ENCODE measurements around the gene NMNAT2. TPM values are rescaled to one million over a fixed set of nuclear protein-coding genes. Genes with fewer than 3 reads are reported as not detected.

Gene NMNAT2
- total RNA-seq (2021) (0.13 and 0.17 TPM in 2 replicates), Bru-seq, nascent RNA (percentile 8 among the genes with signal in this experiment), BruChase-seq, experiment 1, labeled RNA remaining after a 2-hour chase (percentile 9 among the genes with signal in this experiment), BruChase-seq, experiment 2, labeled RNA remaining after a 6-hour chase (percentile 11 among the genes with signal in this experiment)
- long read RNA-seq: 0 reads

DNA sequence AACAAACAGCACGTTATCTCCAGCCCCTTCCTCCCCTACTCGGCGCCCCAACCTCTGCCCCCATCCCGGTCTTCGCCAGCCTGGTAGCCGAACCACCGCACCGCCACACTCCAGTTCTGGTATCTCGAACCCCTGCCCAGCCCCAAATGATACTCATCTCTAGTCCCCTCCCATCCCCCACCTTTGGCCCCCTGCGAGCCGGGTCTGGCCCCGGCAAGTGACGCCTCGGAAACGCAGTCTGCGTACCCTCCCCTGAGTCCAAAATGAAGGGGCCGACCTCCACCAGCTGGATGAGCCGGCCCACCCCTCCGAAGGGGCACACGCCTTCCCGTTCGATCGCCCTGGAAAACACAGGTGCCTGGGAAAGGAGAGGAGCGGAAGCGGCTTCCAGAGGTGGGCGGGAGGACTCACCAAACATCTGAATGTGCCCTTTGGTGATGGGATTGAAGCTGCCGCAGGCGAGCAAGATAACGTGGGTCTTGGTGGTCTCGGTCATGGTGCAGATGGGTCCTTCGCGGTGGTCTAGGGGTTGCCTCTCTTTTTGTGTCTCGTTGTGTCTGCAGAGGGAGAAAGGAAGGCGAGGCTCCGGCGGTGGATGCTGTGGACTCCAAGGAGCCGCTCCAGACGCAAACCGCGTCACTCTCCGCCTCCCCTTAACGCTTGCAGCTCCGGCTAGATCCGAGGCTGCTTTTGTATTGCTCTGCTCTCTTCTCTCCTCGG, at the start of gene NMNAT2:
TSS of gene NMNAT2 (minus strand) at position 609 of the 720 bp plus-strand sequence. CDS start at position 496, 113 bp downstream.
- peak; percentile 46 for DNase-seq (ENCODE audit: low spot score)
- Histone ChIP-seq H3K4me1 (ENCODE audit: insufficient read depth, low read length, poor library complexity, severe bottlenecking) (peaks cover 11% of the 10 kb centered on the region), H3K4me3 (ENCODE audit: low read depth, low read length, poor library complexity, severe bottlenecking) (peak within 1 kb of the TSS; percentile 32), H3K9me3 (ENCODE audit: low read depth, low read length, poor library complexity, severe bottlenecking) (no peaks in the 10 kb centered on the region), H3K27ac (ENCODE audit: low read depth, low read length, poor library complexity, severe bottlenecking) (no peak within 1 kb of the TSS), H3K27me3 (replicated peaks; ENCODE audit: insufficient read depth, low read depth, low read length, poor library complexity) (peaks cover 93% of the 10 kb centered on the region), H3K36me3 (ENCODE audit: insufficient read depth, low read length, poor library complexity, severe bottlenecking) (no peaks in the 10 kb centered on the region)
- BruUV-seq (replicated peaks): no TSS peak
- ChIA-PET CTCF (no interaction called here), POLR2A (ENCODE audit: low non-redundant PET) (no interaction called here)
- intact Hi-C loops (cut with micrococcal nuclease; ENCODE audit: unreplicated experiment): no loop called here
- TF ChIP-seq EZH2 (IDR thresholded peaks at IDR 0.05; ENCODE audit: borderline replicate concordance, low read depth, low read length, poor library complexity, severe bottlenecking): peak; percentile 30
- TF ChIP-seq, protein P1, sequence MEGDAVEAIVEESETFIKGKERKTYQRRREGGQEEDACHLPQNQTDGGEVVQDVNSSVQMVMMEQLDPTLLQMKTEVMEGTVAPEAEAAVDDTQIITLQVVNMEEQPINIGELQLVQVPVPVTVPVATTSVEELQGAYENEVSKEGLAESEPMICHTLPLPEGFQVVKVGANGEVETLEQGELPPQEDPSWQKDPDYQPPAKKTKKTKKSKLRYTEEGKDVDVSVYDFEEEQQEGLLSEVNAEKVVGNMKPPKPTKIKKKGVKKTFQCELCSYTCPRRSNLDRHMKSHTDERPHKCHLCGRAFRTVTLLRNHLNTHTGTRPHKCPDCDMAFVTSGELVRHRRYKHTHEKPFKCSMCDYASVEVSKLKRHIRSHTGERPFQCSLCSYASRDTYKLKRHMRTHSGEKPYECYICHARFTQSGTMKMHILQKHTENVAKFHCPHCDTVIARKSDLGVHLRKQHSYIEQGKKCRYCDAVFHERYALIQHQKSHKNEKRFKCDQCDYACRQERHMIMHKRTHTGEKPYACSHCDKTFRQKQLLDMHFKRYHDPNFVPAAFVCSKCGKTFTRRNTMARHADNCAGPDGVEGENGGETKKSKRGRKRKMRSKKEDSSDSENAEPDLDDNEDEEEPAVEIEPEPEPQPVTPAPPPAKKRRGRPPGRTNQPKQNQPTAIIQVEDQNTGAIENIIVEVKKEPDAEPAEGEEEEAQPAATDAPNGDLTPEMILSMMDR (conservative IDR thresholded peaks at IDR 0.05; ENCODE audit: low read depth, low read length): no peak

DNA sequence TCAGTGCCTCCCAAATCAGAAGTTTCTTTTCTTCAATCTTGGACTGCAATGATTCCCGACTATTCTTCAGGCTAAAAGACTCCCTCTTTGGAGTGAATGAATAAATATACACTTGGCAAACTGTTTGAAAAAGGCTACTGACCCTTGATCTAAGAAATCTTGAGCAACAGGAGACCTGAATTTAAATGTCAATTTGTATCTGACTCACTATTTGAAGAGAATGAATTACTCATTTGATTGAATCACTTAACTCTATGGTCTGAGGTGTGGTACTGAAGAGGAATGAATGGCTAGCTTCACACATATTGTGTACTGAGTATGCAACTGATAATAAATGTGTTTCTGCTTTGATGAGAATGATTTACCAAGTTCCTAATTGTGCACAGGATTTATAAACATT, 49.5 kb upstream of the NMNAT2 start:
- H3K27me3 ChIP-seq (replicated peaks; ENCODE audit: insufficient read depth, low read depth, low read length, poor library complexity): no peaks in the 10 kb centered on the region
- no peak overlapping the region for H3K27ac ChIP-seq (ENCODE audit: low read depth, low read length, poor library complexity, severe bottlenecking)
- no peaks in the 10 kb centered on the region for H3K36me3 ChIP-seq (ENCODE audit: insufficient read depth, low read length, poor library complexity, severe bottlenecking)
- no peak for DNase-seq (ENCODE audit: low spot score)
- no TSS peak for BruUV-seq (replicated peaks)
- H3K4me3 ChIP-seq (ENCODE audit: low read depth, low read length, poor library complexity, severe bottlenecking): no peak overlapping the region
- TF ChIP-seq, protein P1 (conservative IDR thresholded peaks at IDR 0.05; ENCODE audit: low read depth, low read length): no peak
- TF ChIP-seq EZH2 (IDR thresholded peaks at IDR 0.05; ENCODE audit: borderline replicate concordance, low read depth, low read length, poor library complexity, severe bottlenecking): no peak
- H3K4me1 ChIP-seq (ENCODE audit: insufficient read depth, low read length, poor library complexity, severe bottlenecking): peaks cover 5% of the 10 kb centered on the region
- POLR2A ChIA-PET (ENCODE audit: low non-redundant PET): no interaction called here
- CTCF ChIA-PET: no interaction called here
- no peaks in the 10 kb centered on the region for H3K9me3 ChIP-seq (ENCODE audit: low read depth, low read length, poor library complexity, severe bottlenecking)
- intact Hi-C loops (cut with micrococcal nuclease; ENCODE audit: unreplicated experiment): no loop called here

DNA sequence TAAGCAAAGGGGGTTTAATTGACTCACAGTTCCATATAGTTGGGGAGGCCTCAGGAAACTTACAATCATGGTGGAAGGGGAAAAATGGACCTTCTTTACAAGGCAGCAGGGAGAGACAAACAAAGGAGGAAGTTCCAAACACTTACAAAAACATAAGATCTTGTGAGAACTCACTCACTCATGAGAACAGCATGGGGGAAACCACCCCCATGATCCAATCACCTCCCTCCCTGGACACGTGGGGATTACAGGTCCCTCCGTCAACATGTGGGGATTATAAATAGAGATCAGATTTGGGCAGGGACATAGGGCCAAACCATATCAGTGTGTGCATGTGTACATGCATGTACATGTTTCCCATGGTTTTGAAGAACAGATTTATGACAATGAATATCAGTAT, 48.6 kb upstream of the NMNAT2 start:
- Histone ChIP-seq H3K36me3 (ENCODE audit: insufficient read depth, low read length, poor library complexity, severe bottlenecking) (no peaks in the 10 kb centered on the region), H3K9me3 (ENCODE audit: low read depth, low read length, poor library complexity, severe bottlenecking) (no peaks in the 10 kb centered on the region), H3K27ac (ENCODE audit: low read depth, low read length, poor library complexity, severe bottlenecking) (no peak overlapping the region), H3K4me3 (ENCODE audit: low read depth, low read length, poor library complexity, severe bottlenecking) (no peak overlapping the region), H3K27me3 (replicated peaks; ENCODE audit: insufficient read depth, low read depth, low read length, poor library complexity) (no peaks in the 10 kb centered on the region), H3K4me1 (ENCODE audit: insufficient read depth, low read length, poor library complexity, severe bottlenecking) (peaks cover 5% of the 10 kb centered on the region)
- no TSS peak for BruUV-seq (replicated peaks)
- CTCF ChIA-PET: no interaction called here
- intact Hi-C loops (cut with micrococcal nuclease; ENCODE audit: unreplicated experiment): no loop called here
- no peak for DNase-seq (ENCODE audit: low spot score)
- POLR2A ChIA-PET (ENCODE audit: low non-redundant PET): no interaction called here
- TF ChIP-seq EZH2 (IDR thresholded peaks at IDR 0.05; ENCODE audit: borderline replicate concordance, low read depth, low read length, poor library complexity, severe bottlenecking): no peak
- TF ChIP-seq, protein P1 (conservative IDR thresholded peaks at IDR 0.05; ENCODE audit: low read depth, low read length): no peak
